Colonic mucosa (tissue), 4 donors: Measurements from ENCODE around the gene KISS1R. TPM values are rescaled to one million over a fixed set of nuclear protein-coding genes. Genes with fewer than 3 reads are reported as not detected.

ENCODE experiments used
- DNase-seq: peaks from one replicate; pipeline ENCODE4 v3.0.0-alpha.2; 2020
- H3K27ac ChIP-seq: fragments of 200-600 bp; one replicate; pipeline ENCODE4 v1.8.0; 2021
- H3K27me3 ChIP-seq: fragments of 200-600 bp; one replicate; pipeline ENCODE4 v1.8.0; 2021
- H3K36me3 ChIP-seq: fragments of 200-600 bp; one replicate; pipeline ENCODE4 v1.8.0; 2021
- H3K4me1 ChIP-seq: fragments of 200-600 bp; one replicate; pipeline ENCODE4 v1.8.0; 2021; ENCODE audit warnings: mild to moderate bottlenecking
- H3K4me3 ChIP-seq: fragments of 200-600 bp; one replicate; pipeline ENCODE4 v1.8.0; 2021
- H3K9ac ChIP-seq, 2 donors: one replicate each; pipeline ENCODE4 v1.7.0; 2013; ENCODE audit warnings: control low read depth in 2 of 2, low read depth in 2 of 2, low read length in 2 of 2
- H3K9me3 ChIP-seq: fragments of 200-600 bp; one replicate; pipeline ENCODE4 v1.8.0; 2021
- CTCF ChIP-seq: fragments of 200-600 bp; IDR thresholded peaks from one replicate; pipeline ENCODE4 v1.8.0; 2022; ENCODE audit warnings: antibody characterized with exemption, mild to moderate bottlenecking
- intact Hi-C: fragments of 100-400 bp; cut with DNase I; formaldehyde crosslinking; loops from one replicate; pipeline ENCODE4 v1.14.1; 2022
- total RNA-seq, 2 donors: library from RNA; stranded (reverse); fragmentation: NEBNext Ultra II Directional in 1 of 2; extraction: Animal tissue kit (Norgen Biotek cat#: 25700) in 1 of 2; gene quantifications; one replicate each; pipeline ENCODE4 v1.2.1, GENCODE V29; 2021
- donor health status: healthy.
- donor health status: DM: no; HTN: no; CAD: no.
- donor health status: DM: no; HTN: no; CAD: no.

Gene KISS1R
- total RNA-seq, 2 donors from 2014 or later: 0.21 TPM; not detected in 1

GRCh38 chr19:928471-929202 lies 11.5 kb downstream of the KISS1R start:
- H3K9me3 ChIP-seq: no peaks in the 10 kb centered on the region
- DNase-seq: no peak
- H3K27ac ChIP-seq: no peak overlapping the region
- no peaks in the 10 kb centered on the region for H3K36me3 ChIP-seq
- H3K4me3 ChIP-seq: no peak overlapping the region
- no peaks in the 10 kb centered on the region for H3K27me3 ChIP-seq
- TF ChIP-seq CTCF: no peak
- peaks cover 13% of the 10 kb centered on the region for H3K4me1 ChIP-seq
- H3K9ac ChIP-seq: no peak overlapping the region
- intact Hi-C loops: no loop called here

GRCh38 chr19:929203-929890 lies 12.2 kb downstream of the KISS1R start:
- TF ChIP-seq CTCF: no peak
- H3K36me3 ChIP-seq: no peaks in the 10 kb centered on the region
- H3K4me3 ChIP-seq: no peak overlapping the region
- no peak for DNase-seq
- intact Hi-C loops: no loop called here
- H3K4me1 ChIP-seq: peaks cover 20% of the 10 kb centered on the region
- H3K27me3 ChIP-seq: no peaks in the 10 kb centered on the region
- no peak overlapping the region for H3K27ac ChIP-seq
- no peak overlapping the region for H3K9ac ChIP-seq
- H3K9me3 ChIP-seq: no peaks in the 10 kb centered on the region

GRCh38 chr19:929891-930258 lies 12.7 kb downstream of the KISS1R start:
- H3K27ac ChIP-seq: no peak overlapping the region
- DNase-seq: no peak
- TF ChIP-seq CTCF: no peak
- H3K9ac ChIP-seq: no peak overlapping the region
- H3K4me3 ChIP-seq: no peak overlapping the region
- H3K9me3 ChIP-seq: no peaks in the 10 kb centered on the region
- intact Hi-C loops: no loop called here
- H3K4me1 ChIP-seq: peaks cover 25% of the 10 kb centered on the region
- no peaks in the 10 kb centered on the region for H3K27me3 ChIP-seq
- no peaks in the 10 kb centered on the region for H3K36me3 ChIP-seq

GRCh38 chr19:931860-932647 lies 14.9 kb downstream of the KISS1R start:
- H3K4me1 ChIP-seq: peaks cover 31% of the 10 kb centered on the region

More at GRCh38 chr19:931860-932647, 14.9 kb downstream of the KISS1R start:
- peak overlapping the region; percentile 47 for H3K27ac ChIP-seq
- intact Hi-C loops: no loop called here
- H3K9ac ChIP-seq: peak overlapping the region in 1 of 2 donors; percentile 43
- no peak overlapping the region for H3K4me3 ChIP-seq
- DNase-seq: no peak
- no peaks in the 10 kb centered on the region for H3K36me3 ChIP-seq
- no peak for TF ChIP-seq CTCF
- no peaks in the 10 kb centered on the region for H3K9me3 ChIP-seq
- H3K27me3 ChIP-seq: no peaks in the 10 kb centered on the region
